GM12874 (cell line): ENCODE measurements around the gene CT45A7.
"Not testable (repeated sequence)": the region's sequence is repeated elsewhere in the genome, so short reads cannot be mapped to it uniquely, and the experiment has no call there.

Experiments
- CTCF ChIP-seq: IDR thresholded peaks from 2 replicates; pipeline ENCODE4 v1.5.1; 2011; ENCODE audit warnings: low read depth, mild to moderate bottlenecking, control low read depth, low read length, moderate library complexity; ENCODE audit not compliant: insufficient read depth

CT45A7 gene

GRCh38 chrX:135837180-135837579 lies at the start of gene CT45A7:
Gene CT45A7 (minus strand): TSS chrX:135837280. CDS start chrX:135833533, 3,747 bp downstream.
- not testable (repeated sequence) for TF ChIP-seq CTCF

GRCh38 chrX:135871712-135872111 lies 34.6 kb upstream of the CT45A7 start, which contains the start of gene CT45A9:
Gene CT45A9 (minus strand): TSS chrX:135871812. CDS start chrX:135868061, 3,751 bp downstream.
- not testable (repeated sequence) for TF ChIP-seq CTCF

- not testable (repeated sequence) for TF ChIP-seq CTCF
Measured at GRCh38 chrX:135854438-135854837, 17.4 kb upstream of the CT45A7 start, which contains the start of gene CT45A8. Gene CT45A8 (minus strand): TSS chrX:135854538. CDS start chrX:135850783, 3,755 bp downstream.

GRCh38 chrX:135819912-135820311 lies 17.2 kb downstream of the CT45A7 start, which contains the start of gene CT45A2:
Gene CT45A2 (minus strand): TSS chrX:135820012. CDS start chrX:135816265, 3,747 bp downstream.
- not testable (repeated sequence) for TF ChIP-seq CTCF

GRCh38 chrX:135802687-135803086 lies 34.4 kb downstream of the CT45A7 start, which contains the start of gene CT45A6:
Gene CT45A6 (minus strand): TSS chrX:135802787. CDS start chrX:135798993, 3,794 bp downstream.
- TF ChIP-seq CTCF = not testable (repeated sequence)

GRCh38 chrX:135785403-135785802 lies 51.7 kb downstream of the CT45A7 start, which contains the start of gene CT45A5:
Gene CT45A5 (minus strand): TSS chrX:135785503. CDS start chrX:135781729, 3,774 bp downstream.
- not testable (repeated sequence) for TF ChIP-seq CTCF
